ENCODE measurements around the gene TAS2R8.

- TF ChIP-seq CTCF (conservative IDR thresholded peaks at IDR 0.05 in 1 of 2, IDR thresholded peaks at IDR 0.05 in 1 of 2; ENCODE audit: low read depth in 1 of 2, low read length in 2 of 2), result peak; percentile 8 to 58
- no peak for TF ChIP-seq EZH2 (IDR thresholded peaks at IDR 0.05; ENCODE audit: low read length, missing control alignments)
These were observed 35.9 kb downstream of the TAS2R8 start for GRCh38 chr12:10771132-10771733.
